PC-9 (cell line): Measurements from ENCODE around the gene MTOR. TPM values are rescaled to one million over a fixed set of nuclear protein-coding genes. Genes with fewer than 3 reads are reported as not detected.

Source experiments
- BruUV-seq: library from RNA; stranded (reverse); fragments of 400-500 nt; replicated peaks from 2 replicates; lab custom pipeline; 2021; lab: Mats Ljungman, UMichigan
- CTCF ChIA-PET: fragments of 300-600 bp; sonication (Branson Sonifier 250); formaldehyde crosslinking; loops from one replicate; lab custom pipeline; 2022; ENCODE audit warnings: antibody characterized with exemption; lab: Charles Lee
- POLR2A ChIA-PET: fragments of 300-600 bp; sonication (Branson Sonifier 250); formaldehyde crosslinking; loops from one replicate; lab custom pipeline; 2022; ENCODE audit warnings: antibody characterized with exemption; ENCODE audit not compliant: unreplicated experiment; lab: Charles Lee
- DNase-seq, 2 experiments: peaks; one replicate each; pipeline versions ENCODE4 v3.0.0 to v3.0.0-alpha.2; 2015 to 2022; ENCODE audit warnings: mixed read lengths in 1 of 2
- H2AFZ ChIP-seq: fragments of 200-600 bp; sonication (generic); 2 replicates; pipeline ENCODE4 v1.8.1; 2017; ENCODE audit warnings: antibody characterized with exemption
- H3F3A ChIP-seq: fragments of 200-600 bp; sonication (generic); 2 replicates; pipeline ENCODE4 v1.8.1; 2017; ENCODE audit warnings: antibody characterized with exemption, mild to moderate bottlenecking, low read depth; ENCODE audit not compliant: insufficient read depth
- H3K27ac ChIP-seq: fragments of 200-600 bp; sonication (generic); 2 replicates; pipeline ENCODE4 v1.6.1; 2016; ENCODE audit warnings: mixed run types
- H3K27me3 ChIP-seq: fragments of 200-600 bp; sonication (generic); 2 replicates; pipeline ENCODE4 v1.6.1; 2016; ENCODE audit warnings: low read depth, mixed run types; ENCODE audit not compliant: insufficient read depth
- H3K36me3 ChIP-seq: fragments of 200-600 bp; sonication (generic); 2 replicates; pipeline ENCODE4 v1.6.1; 2016; ENCODE audit warnings: low read depth, mixed run types
- H3K4me1 ChIP-seq: fragments of 200-600 bp; sonication (generic); replicated peaks from 2 replicates; pipeline ENCODE4 v1.6.1; 2016; ENCODE audit warnings: mixed run types; ENCODE audit not compliant: insufficient read depth
- H3K4me2 ChIP-seq: fragments of 200-600 bp; sonication (generic); 2 replicates; pipeline ENCODE4 v1.6.1; 2017; ENCODE audit warnings: mixed run types
- H3K4me3 ChIP-seq: fragments of 200-600 bp; sonication (generic); 2 replicates; pipeline ENCODE4 v1.6.1; 2016; ENCODE audit warnings: mixed run types
- H3K79me2 ChIP-seq: fragments of 200-600 bp; sonication (generic); 2 replicates; pipeline ENCODE4 v1.6.1; 2017; ENCODE audit warnings: low read depth, mixed run types
- H3K9me2 ChIP-seq: fragments of 200-600 bp; sonication (generic); 2 replicates; pipeline ENCODE4 v1.8.1; 2017; ENCODE audit warnings: mild to moderate bottlenecking; ENCODE audit not compliant: insufficient read depth
- H3K9me3 ChIP-seq: fragments of 200-600 bp; sonication (generic); 2 replicates; pipeline ENCODE4 v1.8.1; 2016; ENCODE audit warnings: low read depth; ENCODE audit not compliant: insufficient read depth
- H4K20me1 ChIP-seq: fragments of 200-600 bp; sonication (generic); 2 replicates; pipeline ENCODE4 v1.8.1; 2017; ENCODE audit not compliant: insufficient read depth
- EZH2 ChIP-seq: fragments of 200-600 bp; sonication (generic); IDR thresholded peaks from 2 replicates; pipeline ENCODE4 v1.8.0; 2017; ENCODE audit warnings: antibody characterized with exemption, low read depth
- intact Hi-C: fragments of 100-400 bp; cut with micrococcal nuclease; formaldehyde crosslinking; loops from one replicate; pipeline ENCODE4 v1.10.0; 2022; ENCODE audit not compliant: unreplicated experiment
- total RNA-seq: library from RNA; stranded (reverse); gene quantifications from 2 replicates; pipeline ENCODE4 v1.2.3, GENCODE V29; 2021
- TF ChIP-seq, protein P1 (sequence below): fragments of 200-600 bp; sonication (generic); conservative IDR thresholded peaks from 2 replicates; pipeline ENCODE4 v1.6.1; 2017; ENCODE audit warnings: mixed run types, antibody characterized with exemption, mild to moderate bottlenecking, moderate library complexity

Gene MTOR
- total RNA-seq, 1 experiment from 2014 or later: 37.4 TPM

- CTCF ChIA-PET: no interaction called here
- Histone ChIP-seq H3K79me2 (no peaks in the 10 kb centered on the region; the same call in 1 of the 2 replicates), H4K20me1 (no peaks in the 10 kb centered on the region), H3K4me3 (no peak overlapping the region), H3K36me3 (no peaks in the 10 kb centered on the region), H3K4me1 (no peaks in the 10 kb centered on the region), H3F3A (no peaks in the 10 kb centered on the region), H3K27ac (no peak overlapping the region), H3K9me2 (no peaks in the 10 kb centered on the region), H2AFZ (no peak overlapping the region), H3K27me3 (no peaks in the 10 kb centered on the region), H3K4me2 (no peak overlapping the region), H3K9me3 (no peaks in the 10 kb centered on the region)
- TF ChIP-seq EZH2: no peak
- TF ChIP-seq, protein P1, sequence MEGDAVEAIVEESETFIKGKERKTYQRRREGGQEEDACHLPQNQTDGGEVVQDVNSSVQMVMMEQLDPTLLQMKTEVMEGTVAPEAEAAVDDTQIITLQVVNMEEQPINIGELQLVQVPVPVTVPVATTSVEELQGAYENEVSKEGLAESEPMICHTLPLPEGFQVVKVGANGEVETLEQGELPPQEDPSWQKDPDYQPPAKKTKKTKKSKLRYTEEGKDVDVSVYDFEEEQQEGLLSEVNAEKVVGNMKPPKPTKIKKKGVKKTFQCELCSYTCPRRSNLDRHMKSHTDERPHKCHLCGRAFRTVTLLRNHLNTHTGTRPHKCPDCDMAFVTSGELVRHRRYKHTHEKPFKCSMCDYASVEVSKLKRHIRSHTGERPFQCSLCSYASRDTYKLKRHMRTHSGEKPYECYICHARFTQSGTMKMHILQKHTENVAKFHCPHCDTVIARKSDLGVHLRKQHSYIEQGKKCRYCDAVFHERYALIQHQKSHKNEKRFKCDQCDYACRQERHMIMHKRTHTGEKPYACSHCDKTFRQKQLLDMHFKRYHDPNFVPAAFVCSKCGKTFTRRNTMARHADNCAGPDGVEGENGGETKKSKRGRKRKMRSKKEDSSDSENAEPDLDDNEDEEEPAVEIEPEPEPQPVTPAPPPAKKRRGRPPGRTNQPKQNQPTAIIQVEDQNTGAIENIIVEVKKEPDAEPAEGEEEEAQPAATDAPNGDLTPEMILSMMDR: no peak
- no TSS peak for BruUV-seq
- POLR2A ChIA-PET: no interaction called here
- no peak for DNase-seq
- intact Hi-C loops: no loop called here
Observed at GRCh38 chr1:11280719-11281376, 18.5 kb upstream of the MTOR start.

GRCh38 chr1:11279630-11280029 is 17.3 kb upstream of the MTOR start:
- Histone ChIP-seq H2AFZ (no peak overlapping the region), H3K4me3 (no peak overlapping the region), H3K9me3 (no peaks in the 10 kb centered on the region), H3F3A (no peaks in the 10 kb centered on the region), H4K20me1 (no peaks in the 10 kb centered on the region), H3K79me2 (peaks cover 11% of the 10 kb centered on the region), H3K4me1 (0 out of 2 replicates have a peak, but pooled peaks cover 4% of the 10 kb centered on the region), H3K36me3 (no peaks in the 10 kb centered on the region), H3K27me3 (no peaks in the 10 kb centered on the region), H3K4me2 (no peak overlapping the region), H3K9me2 (no peaks in the 10 kb centered on the region), H3K27ac (no peak overlapping the region)
- intact Hi-C loops: no loop called here
- TF ChIP-seq, protein P1: no peak
- no peak for TF ChIP-seq EZH2
- ChIA-PET POLR2A (no interaction called here), CTCF (no interaction called here)
- no peak for DNase-seq
- BruUV-seq: no TSS peak

GRCh38 chr1:11279152-11279551 is 16.8 kb upstream of the MTOR start:
- Histone ChIP-seq H3K36me3 (no peaks in the 10 kb centered on the region), H3K27me3 (no peaks in the 10 kb centered on the region), H3K9me2 (no peaks in the 10 kb centered on the region), H3K27ac (no peak overlapping the region), H3K4me3 (no peak overlapping the region), H3K79me2 (peaks cover 15% of the 10 kb centered on the region), H3K9me3 (no peaks in the 10 kb centered on the region), H4K20me1 (no peaks in the 10 kb centered on the region), H3K4me1 (0 out of 2 replicates have a peak, but pooled peaks cover 4% of the 10 kb centered on the region), H3F3A (no peaks in the 10 kb centered on the region), H2AFZ (no peak overlapping the region), H3K4me2 (no peak overlapping the region)
- CTCF ChIA-PET: no interaction called here
- no peak for DNase-seq
- BruUV-seq: no TSS peak
- POLR2A ChIA-PET: no interaction called here
- intact Hi-C loops: no loop called here
- TF ChIP-seq, protein P1: no peak
- no peak for TF ChIP-seq EZH2
